SK-N-SH (cell line): ENCODE data around the gene MCTP2. TPM values are rescaled to one million over a fixed set of nuclear protein-coding genes. Genes with fewer than 3 reads are reported as not detected.

Source experiments
- CTCF ChIA-PET: fragments of 300-600, 350-600 bp; formaldehyde crosslinking; extraction: SDS; loops from one replicate; lab custom pipeline; 2021; lab: Yijun Ruan, JAX
- POLR2A ChIA-PET: fragments of 350-600 bp; sonication (Branson Sonifier 250); formaldehyde crosslinking; extraction: SDS; loops from one replicate; lab custom pipeline; 2020; ENCODE audit warnings: antibody characterized with exemption, inconsistent platforms; lab: Yijun Ruan, JAX
- DNase-seq: peaks from one replicate; pipeline ENCODE4 v3.0.0; 2012
- H2AFZ ChIP-seq: fragments of 200-600 bp; sonication (generic); 2 replicates; pipeline ENCODE4 v1.8.1; 2016; ENCODE audit warnings: antibody characterized with exemption, mild to moderate bottlenecking, low read depth
- H3F3A ChIP-seq: fragments of 200-600 bp; sonication (generic); replicated peaks from 2 replicates; pipeline ENCODE3; 2016; ENCODE audit warnings: antibody characterized with exemption, mild to moderate bottlenecking; ENCODE audit not compliant: insufficient read depth
- H3K27ac ChIP-seq, 2 experiments: fragments of 200-500 bp in 1 of 2; fragments of 200-600 bp in 1 of 2; sonication (Bioruptor generic) in 1 of 2; sonication (generic), shearing (Covaris generic) in 1 of 2; 2 replicates each; pipeline versions ENCODE4 v1.5.1 to v1.6.1; 2014 to 2016; ENCODE audit warnings: low read depth in 2 of 2, inconsistent platforms in 1 of 2, low read length in 1 of 2, mild to moderate bottlenecking in 1 of 2, mixed read lengths in 1 of 2
- H3K27me3 ChIP-seq: fragments of 200-600 bp; sonication (generic), shearing (Covaris generic); 2 replicates; pipeline ENCODE4 v1.6.1; 2016; ENCODE audit warnings: mixed run types; ENCODE audit not compliant: insufficient read depth
- H3K36me3 ChIP-seq, 2 experiments: fragments of 200-500 bp in 1 of 2; fragments of 200-600 bp in 1 of 2; sonication (Bioruptor generic) in 1 of 2; sonication (generic) in 1 of 2; replicated peaks in 1 of 2; 2 replicates each; pipeline versions ENCODE3 to v1.5.1; 2014 to 2016; ENCODE audit warnings: low read length in 1 of 2, mild to moderate bottlenecking in 1 of 2; ENCODE audit not compliant: insufficient read depth in 2 of 2, control insufficient read depth in 1 of 2
- H3K4me1 ChIP-seq, 2 experiments: fragments of 200-500 bp in 1 of 2; fragments of 200-600 bp in 1 of 2; sonication (Bioruptor generic) in 1 of 2; sonication (generic), shearing (Covaris generic) in 1 of 2; 2 replicates each; pipeline versions ENCODE4 v1.5.1 to v1.6.1; 2014 to 2016; ENCODE audit warnings: low read depth in 1 of 2, low read length in 1 of 2, mixed run types in 1 of 2; ENCODE audit not compliant: insufficient read depth in 2 of 2, control insufficient read depth in 1 of 2
- H3K4me2 ChIP-seq: fragments of 200-600 bp; sonication (generic), shearing (Covaris generic); 2 replicates; pipeline ENCODE4 v1.6.1; 2017; ENCODE audit warnings: mixed run types
- H3K4me3 ChIP-seq, 2 experiments: fragments of 200-500 bp in 1 of 2; fragments of 200-600 bp in 1 of 2; sonication (Bioruptor generic) in 1 of 2; sonication (generic), shearing (Covaris generic) in 1 of 2; 2 replicates each; pipeline versions ENCODE4 v1.5.1 to v1.8.1; 2014 to 2016; ENCODE audit warnings: low read depth in 2 of 2, inconsistent platforms in 1 of 2, low read length in 1 of 2, mild to moderate bottlenecking in 1 of 2, mixed read lengths in 1 of 2, moderate library complexity in 1 of 2
- H3K79me2 ChIP-seq: fragments of 200-600 bp; sonication (generic); 2 replicates; pipeline ENCODE4 v1.8.1; 2017; ENCODE audit warnings: mild to moderate bottlenecking; ENCODE audit not compliant: insufficient read depth
- H3K9ac ChIP-seq: fragments of 200-600 bp; sonication (generic); 2 replicates; pipeline ENCODE4 v1.6.1; 2017; ENCODE audit warnings: mixed run types
- H3K9me2 ChIP-seq: fragments of 200-600 bp; sonication (generic); 2 replicates; pipeline ENCODE4 v1.6.1; 2017; ENCODE audit warnings: mixed run types
- H3K9me3 ChIP-seq: fragments of 200-600 bp; sonication (generic); 2 replicates; pipeline ENCODE4 v1.6.1; 2017; ENCODE audit warnings: mixed run types, mild to moderate bottlenecking, moderate library complexity
- H4K20me1 ChIP-seq: fragments of 200-600 bp; sonication (generic); 2 replicates; pipeline ENCODE4 v1.6.1; 2017; ENCODE audit warnings: mild to moderate bottlenecking, mixed run types; ENCODE audit not compliant: insufficient read depth
- ELF1 ChIP-seq: IDR thresholded peaks from 2 replicates; pipeline ENCODE4 v1.4.0; 2012
- FOXJ3 ChIP-seq: sonication (generic); formaldehyde crosslinking; IDR thresholded peaks from 2 replicates; pipeline ENCODE4 v1.5.1; 2020; ENCODE audit warnings: mild to moderate bottlenecking, missing genetic modification reagents
- FOXM1 ChIP-seq: IDR thresholded peaks from 2 replicates; pipeline ENCODE4 v1.4.0; 2012; ENCODE audit warnings: low read depth, mild to moderate bottlenecking
- GABPA ChIP-seq: IDR thresholded peaks from 2 replicates; pipeline ENCODE4 v1.4.0; 2012; ENCODE audit warnings: low read depth, mild to moderate bottlenecking
- JUND ChIP-seq: IDR thresholded peaks from 2 replicates; pipeline ENCODE4 v1.4.0; 2012
- NFIC ChIP-seq: IDR thresholded peaks from 2 replicates; pipeline ENCODE4 v1.4.0; 2012; ENCODE audit warnings: borderline replicate concordance
- NRF1 ChIP-seq: IDR thresholded peaks from 2 replicates; pipeline ENCODE4 v1.6.1; 2012; ENCODE audit warnings: low read depth, mild to moderate bottlenecking, low read length
- PBX3 ChIP-seq: IDR thresholded peaks from 2 replicates; pipeline ENCODE4; 2012
- SMC3 ChIP-seq: IDR thresholded peaks from 2 replicates; pipeline ENCODE4 v1.6.1; 2012; ENCODE audit warnings: low read depth, low read length, improper control_type of control experiment
- TCF12 ChIP-seq: IDR thresholded peaks from 2 replicates; pipeline ENCODE4 v1.4.0; 2012
- ZBTB33 ChIP-seq: IDR thresholded peaks from 2 replicates; pipeline ENCODE4 v1.4.0; 2012; ENCODE audit warnings: low read depth, borderline replicate concordance
- WGBS: methylation state at CpG from one replicate; pipeline ENCODE4 v1.1.6; 2017; ENCODE audit warnings: low lambda C conversion rate; 5-methylcytosine and 5-hydroxymethylcytosine counted together
- polyA plus RNA-seq, 3 experiments: library from polyadenylated mRNA; depleted of rRNA; stranded (reverse); fragments of >200 nt; gene quantifications; 2 replicates each; pipeline ENCODE4 v1.2.3, GENCODE V29; 2012
- TF ChIP-seq, protein P1 (sequence below): fragments of 150-350 bp; IDR thresholded peaks from 2 replicates; pipeline ENCODE4 v1.6.1; 2017; ENCODE audit warnings: antibody characterized with exemption, low read length, low read depth, borderline replicate concordance
- TF ChIP-seq, protein P2 (sequence below): fragments of 150-350 bp; IDR thresholded peaks from 2 replicates; pipeline ENCODE4 v1.6.1; 2016; ENCODE audit warnings: mild to moderate bottlenecking, low read depth, low read length
- TF ChIP-seq, protein P3 (sequence below): IDR thresholded peaks from 2 replicates; pipeline ENCODE4 v1.4.0; 2012; ENCODE audit warnings: low read depth

Gene MCTP2
- polyA plus RNA-seq, 1 of the 3 experiments (the other 2 are of a cell fraction), result 0.26 TPM

DNA sequence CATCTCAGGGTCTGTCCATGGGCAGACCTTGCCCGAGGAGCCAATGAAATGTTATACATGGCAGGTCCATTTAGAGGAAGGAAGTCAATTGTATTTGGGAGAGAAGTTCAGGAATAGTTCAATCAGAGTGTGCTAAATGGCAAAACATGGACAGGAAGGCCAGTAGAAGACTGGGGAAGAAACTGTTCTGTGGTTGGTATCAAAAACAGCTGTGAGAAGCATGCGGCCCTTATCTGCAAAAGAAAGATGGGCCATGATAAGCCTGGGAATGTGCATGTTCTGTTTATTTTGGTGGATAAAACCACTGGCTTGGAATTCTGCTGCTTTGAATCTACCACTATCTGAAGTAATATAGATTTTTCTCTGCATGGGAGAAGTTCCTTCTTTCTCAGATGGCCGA lies 100.4 kb downstream of the MCTP2 start (continued):
- TF ChIP-seq ZBTB33 (no peak), ELF1 (no peak), TCF12 (no peak)

GRCh38 chr15:94335616-94336015 lies 104.3 kb downstream of the MCTP2 start:
- ChIA-PET POLR2A (no interaction called here), CTCF (interaction anchor here (1.1 to 5.4 kb wide), 4 partner anchors 8 to 171 kb away, joined by 3 to 33 read pairs (median 4); no protein-coding TSS in a partner anchor)
- Histone ChIP-seq H3F3A (no peaks in the 10 kb centered on the region), H4K20me1 (no peaks in the 10 kb centered on the region), H3K4me1 (no peaks in the 10 kb centered on the region; a peak in 1 of 4 replicates), H3K9ac (no peak overlapping the region), H3K79me2 (no peaks in the 10 kb centered on the region), H3K9me2 (no peaks in the 10 kb centered on the region), H3K4me3 (no peak overlapping the region), H3K36me3 (no peaks in the 10 kb centered on the region), H3K27me3 (no peaks in the 10 kb centered on the region), H2AFZ (no peak overlapping the region), H3K9me3 (no peaks in the 10 kb centered on the region), H3K4me2 (no peak overlapping the region), H3K27ac (no peak overlapping the region)
- WGBS, result 80% methylated on average over 3 of the region's 3 CpGs
- TF ChIP-seq FOXM1 (no peak), JUND (no peak), PBX3 (no peak)
- TF ChIP-seq, protein P1, sequence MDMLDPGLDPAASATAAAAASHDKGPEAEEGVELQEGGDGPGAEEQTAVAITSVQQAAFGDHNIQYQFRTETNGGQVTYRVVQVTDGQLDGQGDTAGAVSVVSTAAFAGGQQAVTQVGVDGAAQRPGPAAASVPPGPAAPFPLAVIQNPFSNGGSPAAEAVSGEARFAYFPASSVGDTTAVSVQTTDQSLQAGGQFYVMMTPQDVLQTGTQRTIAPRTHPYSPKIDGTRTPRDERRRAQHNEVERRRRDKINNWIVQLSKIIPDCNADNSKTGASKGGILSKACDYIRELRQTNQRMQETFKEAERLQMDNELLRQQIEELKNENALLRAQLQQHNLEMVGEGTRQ, result no peak
- TF ChIP-seq, protein P2, sequence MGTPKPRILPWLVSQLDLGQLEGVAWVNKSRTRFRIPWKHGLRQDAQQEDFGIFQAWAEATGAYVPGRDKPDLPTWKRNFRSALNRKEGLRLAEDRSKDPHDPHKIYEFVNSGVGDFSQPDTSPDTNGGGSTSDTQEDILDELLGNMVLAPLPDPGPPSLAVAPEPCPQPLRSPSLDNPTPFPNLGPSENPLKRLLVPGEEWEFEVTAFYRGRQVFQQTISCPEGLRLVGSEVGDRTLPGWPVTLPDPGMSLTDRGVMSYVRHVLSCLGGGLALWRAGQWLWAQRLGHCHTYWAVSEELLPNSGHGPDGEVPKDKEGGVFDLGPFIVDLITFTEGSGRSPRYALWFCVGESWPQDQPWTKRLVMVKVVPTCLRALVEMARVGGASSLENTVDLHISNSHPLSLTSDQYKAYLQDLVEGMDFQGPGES, result no peak
- no peak for DNase-seq

DNA sequence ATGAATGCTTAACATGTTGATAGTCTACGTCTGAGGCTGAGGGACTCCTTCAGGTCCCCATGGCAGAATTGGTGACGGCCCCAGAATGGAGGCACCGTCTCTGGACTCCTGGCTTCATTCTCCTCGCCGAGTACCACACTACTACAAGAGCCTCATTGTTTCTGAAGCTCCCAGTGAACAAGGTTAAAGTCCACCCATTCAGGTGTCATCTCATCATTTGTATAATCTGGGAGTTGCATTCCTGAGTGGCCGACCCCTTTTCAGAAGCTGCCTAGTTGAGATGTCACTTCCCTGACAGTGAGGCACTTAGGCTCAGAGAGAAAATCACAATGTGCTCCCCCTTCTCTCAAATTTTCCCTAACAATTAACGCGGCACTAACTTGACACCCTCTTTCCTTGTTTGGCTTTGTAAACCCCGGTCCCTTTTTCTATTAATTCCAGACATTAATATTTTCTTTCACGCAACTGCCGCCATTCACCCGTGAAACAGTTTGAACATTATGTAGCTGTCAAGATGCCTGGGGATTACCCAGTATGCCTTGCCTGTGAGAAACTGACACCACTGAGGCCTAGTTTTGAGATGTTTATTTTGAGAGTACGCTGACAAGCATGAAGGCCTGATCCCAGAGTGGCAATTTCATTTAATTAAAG lies 105.6 kb downstream of the MCTP2 start:
- no peak for TF ChIP-seq NFIC
- TF ChIP-seq TCF12, result no peak
- TF ChIP-seq, protein P3, sequence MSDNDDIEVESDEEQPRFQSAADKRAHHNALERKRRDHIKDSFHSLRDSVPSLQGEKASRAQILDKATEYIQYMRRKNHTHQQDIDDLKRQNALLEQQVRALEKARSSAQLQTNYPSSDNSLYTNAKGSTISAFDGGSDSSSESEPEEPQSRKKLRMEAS, result no peak
- no peak for TF ChIP-seq GABPA
- TF ChIP-seq FOXJ3 (CRISPR knock-in tag), result no peak
- no peak for TF ChIP-seq SMC3
- no peak for TF ChIP-seq NRF1
- no peak overlapping the region for H3K4me2 ChIP-seq
- WGBS, result 61% methylated on average over 13 of the region's 13 CpGs
- H2AFZ ChIP-seq, result no peak overlapping the region
- H3K4me3 ChIP-seq, result no peak overlapping the region
- no peaks in the 10 kb centered on the region for H4K20me1 ChIP-seq
- no peaks in the 10 kb centered on the region for H3K36me3 ChIP-seq
- no peak overlapping the region for H3K27ac ChIP-seq
- H3F3A ChIP-seq, result no peaks in the 10 kb centered on the region
- no peak for DNase-seq
- H3K27me3 ChIP-seq, result no peaks in the 10 kb centered on the region
- no peak overlapping the region for H3K9ac ChIP-seq
- H3K9me3 ChIP-seq, result no peaks in the 10 kb centered on the region
- POLR2A ChIA-PET, result no interaction called here
- CTCF ChIA-PET, result interaction anchor here (1.2 to 5.4 kb wide), 3 partner anchors 10 to 173 kb away, joined by 4 to 33 read pairs (median 5); no protein-coding TSS in a partner anchor
- no peaks in the 10 kb centered on the region for H3K4me1 ChIP-seq
- no peaks in the 10 kb centered on the region for H3K9me2 ChIP-seq
- no peaks in the 10 kb centered on the region for H3K79me2 ChIP-seq
